ENCODE results near the gene FOXRED2. TPM values are rescaled to one million over a fixed set of nuclear protein-coding genes. Genes with fewer than 3 reads are reported as not detected.

Gene FOXRED2
- total and polyA plus RNA-seq, 2 donors (not counting 1 experiment from before 2014, with no cell fraction given), result 3.3 to 3.8 TPM

GRCh38 chr22:36464715-36465231, 42.1 kb downstream of the FOXRED2 start:
- no peaks in the 10 kb centered on the region for H3K27me3 ChIP-seq (ENCODE audit: control insufficient read depth, insufficient read depth, low read length)
- DNase-seq (ENCODE audit: low read depth in 2 of 2), result no peak

GRCh38 chr22:36463783-36464184, 43.1 kb downstream of the FOXRED2 start:
- Histone ChIP-seq H3K27ac (ENCODE audit: insufficient read depth, low read length) (no peak overlapping the region), H3K9ac (ENCODE audit: insufficient read depth, low read length) (no peak overlapping the region), H3K4me2 (ENCODE audit: extremely low read depth, insufficient read depth, low read length) (no peak overlapping the region), H3K27me3 (ENCODE audit: control insufficient read depth, insufficient read depth, low read length) (no peaks in the 10 kb centered on the region), H3K4me1 (ENCODE audit: control insufficient read depth, extremely low read depth, insufficient read depth, low read length) (peaks cover 45% of the 10 kb centered on the region), H2AFZ (ENCODE audit: low read length) (no peak overlapping the region), H3K79me2 (ENCODE audit: control insufficient read depth, insufficient read depth, low read length) (peaks cover 4% of the 10 kb centered on the region), H4K20me1 (ENCODE audit: control insufficient read depth, extremely low read depth, insufficient read depth, low read length) (no peaks in the 10 kb centered on the region), H3K4me3 (replicated peaks in 1 of 4; ENCODE audit: control extremely low read depth in 1 of 4, insufficient read depth in 1 of 4, low read depth in 3 of 4, low read length in 4 of 4) (no peak overlapping the region), H3K9me3 (ENCODE audit: control insufficient read depth, insufficient read depth, low read depth, low read length) (no peaks in the 10 kb centered on the region), H3K36me3 (ENCODE audit: control insufficient read depth, insufficient read depth, low read length) (peaks cover 4% of the 10 kb centered on the region)
- no peak for TF ChIP-seq EZH2 (IDR thresholded peaks at IDR 0.05; ENCODE audit: low read length, missing control alignments)
- TF ChIP-seq CTCF (conservative IDR thresholded peaks at IDR 0.05 in 1 of 2, IDR thresholded peaks at IDR 0.05 in 1 of 2; ENCODE audit: low read depth in 1 of 2, low read length in 2 of 2), result no peak
- DNase-seq (ENCODE audit: low read depth in 2 of 2), result no peak

More at GRCh38 chr22:36464715-36465231, 42.1 kb downstream of the FOXRED2 start:
- Histone ChIP-seq H3K4me1 (ENCODE audit: control insufficient read depth, extremely low read depth, insufficient read depth, low read length) (peaks cover 52% of the 10 kb centered on the region), H3K27ac (ENCODE audit: insufficient read depth, low read length) (peak overlapping the region; percentile 99), H4K20me1 (ENCODE audit: control insufficient read depth, extremely low read depth, insufficient read depth, low read length) (no peaks in the 10 kb centered on the region), H3K9ac (ENCODE audit: insufficient read depth, low read length) (no peak overlapping the region), H3K79me2 (ENCODE audit: control insufficient read depth, insufficient read depth, low read length) (peaks cover 11% of the 10 kb centered on the region), H3K9me3 (ENCODE audit: control insufficient read depth, insufficient read depth, low read depth, low read length) (no peaks in the 10 kb centered on the region), H2AFZ (ENCODE audit: low read length) (no peak overlapping the region), H3K4me3 (replicated peaks in 1 of 4; ENCODE audit: control extremely low read depth in 1 of 4, insufficient read depth in 1 of 4, low read depth in 3 of 4, low read length in 4 of 4) (no peak overlapping the region), H3K4me2 (ENCODE audit: extremely low read depth, insufficient read depth, low read length) (no peak overlapping the region), H3K36me3 (ENCODE audit: control insufficient read depth, insufficient read depth, low read length) (peaks cover 4% of the 10 kb centered on the region)
- TF ChIP-seq EZH2 (IDR thresholded peaks at IDR 0.05; ENCODE audit: low read length, missing control alignments) (no peak), CTCF (conservative IDR thresholded peaks at IDR 0.05 in 1 of 2, IDR thresholded peaks at IDR 0.05 in 1 of 2; ENCODE audit: low read depth in 1 of 2, low read length in 2 of 2) (no peak)

GRCh38 chr22:36461665-36462649, 44.9 kb downstream of the FOXRED2 start:
- no peak overlapping the region for H3K9ac ChIP-seq (ENCODE audit: insufficient read depth, low read length)
- H3K4me3 ChIP-seq (replicated peaks in 1 of 4; ENCODE audit: control extremely low read depth in 1 of 4, insufficient read depth in 1 of 4, low read depth in 3 of 4, low read length in 4 of 4), result no peak overlapping the region
- H3K36me3 ChIP-seq (ENCODE audit: control insufficient read depth, insufficient read depth, low read length), result peaks cover 4% of the 10 kb centered on the region
- H3K4me1 ChIP-seq (ENCODE audit: control insufficient read depth, extremely low read depth, insufficient read depth, low read length), result peaks cover 39% of the 10 kb centered on the region
- peak; percentile 71 to 97 for DNase-seq (ENCODE audit: low read depth in 2 of 2)
- H3K9me3 ChIP-seq (ENCODE audit: control insufficient read depth, insufficient read depth, low read depth, low read length), result no peaks in the 10 kb centered on the region
- H3K27me3 ChIP-seq (ENCODE audit: control insufficient read depth, insufficient read depth, low read length), result no peaks in the 10 kb centered on the region
- no peak for TF ChIP-seq EZH2 (IDR thresholded peaks at IDR 0.05; ENCODE audit: low read length, missing control alignments)
- no peak for TF ChIP-seq CTCF (conservative IDR thresholded peaks at IDR 0.05 in 1 of 2, IDR thresholded peaks at IDR 0.05 in 1 of 2; ENCODE audit: low read depth in 1 of 2, low read length in 2 of 2)
- H4K20me1 ChIP-seq (ENCODE audit: control insufficient read depth, extremely low read depth, insufficient read depth, low read length), result no peaks in the 10 kb centered on the region
- H2AFZ ChIP-seq (ENCODE audit: low read length), result no peak overlapping the region
- H3K4me2 ChIP-seq (ENCODE audit: extremely low read depth, insufficient read depth, low read length), result no peak overlapping the region
- H3K27ac ChIP-seq (ENCODE audit: insufficient read depth, low read length), result no peak overlapping the region
- no peaks in the 10 kb centered on the region for H3K79me2 ChIP-seq (ENCODE audit: control insufficient read depth, insufficient read depth, low read length)
